Neural cell (in vitro differentiated cells): ENCODE results near the gene CYP26B1. TPM values are rescaled to one million over a fixed set of nuclear protein-coding genes. Genes with fewer than 3 reads are reported as not detected.

Experiments
- H2AFZ ChIP-seq: fragments of 200-600, 300-800 bp; sonication (generic), shearing (Covaris generic); 2 replicates; pipeline ENCODE4 v1.6.0; 2014; ENCODE audit warnings: low read depth, mild to moderate bottlenecking, antibody characterized with exemption, low read length, moderate library complexity
- H3F3A ChIP-seq: fragments of 200-600 bp; shearing (Covaris generic); 2 replicates; pipeline ENCODE4 v1.6.1; 2016; ENCODE audit warnings: mild to moderate bottlenecking, moderate library complexity, mixed read lengths, antibody characterized with exemption, low read length; ENCODE audit not compliant: insufficient read depth, poor library complexity, severe bottlenecking
- H3K27ac ChIP-seq: fragments of 200-600, 300-800 bp; sonication (generic), shearing (Covaris generic); 2 replicates; pipeline ENCODE4 v1.5.1; 2014; ENCODE audit warnings: mild to moderate bottlenecking, low read length, moderate library complexity
- H3K27me3 ChIP-seq: fragments of 300-800, 200-600 bp; sonication (generic), shearing (Covaris generic); 2 replicates; pipeline ENCODE4 v1.6.0; 2014; ENCODE audit warnings: mild to moderate bottlenecking, low read depth, low read length, moderate library complexity; ENCODE audit not compliant: insufficient read depth
- H3K36me3 ChIP-seq: fragments of 300-800, 200-600 bp; sonication (generic), shearing (Covaris generic); 2 replicates; pipeline ENCODE4 v1.5.1; 2014; ENCODE audit warnings: mild to moderate bottlenecking, antibody characterized with exemption, low read length, moderate library complexity; ENCODE audit not compliant: insufficient read depth
- H3K4me2 ChIP-seq: fragments of 300-800, 200-600 bp; sonication (generic), shearing (Covaris generic); 2 replicates; pipeline ENCODE4 v1.6.0; 2014; ENCODE audit warnings: mild to moderate bottlenecking, low read length
- H3K4me3 ChIP-seq: fragments of 300-800, 200-600 bp; sonication (generic), shearing (Covaris generic); 2 replicates; pipeline ENCODE4 v1.5.1; 2014; ENCODE audit warnings: mild to moderate bottlenecking, low read length, moderate library complexity
- H3K79me2 ChIP-seq: fragments of 200-600 bp; shearing (Covaris generic); replicated peaks from 2 replicates; pipeline ENCODE4 v1.6.0; 2014; ENCODE audit warnings: mild to moderate bottlenecking, low read length, moderate library complexity; ENCODE audit not compliant: insufficient read depth
- H3K9ac ChIP-seq: fragments of 300-800, 200-600 bp; sonication (generic), shearing (Covaris generic); 2 replicates; pipeline ENCODE4 v1.6.1; 2016; ENCODE audit warnings: mild to moderate bottlenecking, low read length, mixed read lengths
- H3K9me2 ChIP-seq: fragments of 200-600 bp; shearing (Covaris generic); 2 replicates; pipeline ENCODE4 v1.6.1; 2016; ENCODE audit warnings: mild to moderate bottlenecking, low read length, mixed read lengths; ENCODE audit not compliant: insufficient read depth
- H3K9me3 ChIP-seq: fragments of 200-600, 300-800 bp; sonication (generic), shearing (Covaris generic); 2 replicates; pipeline ENCODE4 v1.6.1; 2016; ENCODE audit warnings: mild to moderate bottlenecking, mixed run types, low read length, moderate library complexity, mixed read lengths
- H4K20me1 ChIP-seq: fragments of 200-600 bp; shearing (Covaris generic); 2 replicates; pipeline ENCODE4 v1.6.1; 2016; ENCODE audit warnings: mild to moderate bottlenecking, mixed run types; ENCODE audit not compliant: insufficient read depth
- EP300 ChIP-seq: fragments of 450-650 bp; conservative IDR thresholded peaks from 2 replicates; pipeline ENCODE4 v1.6.1; 2014; ENCODE audit warnings: antibody characterized with exemption, mild to moderate bottlenecking, moderate library complexity; ENCODE audit not compliant: poor library complexity, severe bottlenecking
- EZH2 ChIP-seq: fragments of 200-600, 300-800 bp; shearing (Covaris generic), sonication (generic); IDR thresholded peaks from 2 replicates; pipeline ENCODE4 v1.6.1; 2014; ENCODE audit warnings: antibody characterized with exemption, low read length, borderline replicate concordance, mild to moderate bottlenecking; ENCODE audit not compliant: insufficient read depth, poor library complexity, severe bottlenecking
- MXI1 ChIP-seq: fragments of 450-650 bp; conservative IDR thresholded peaks from 2 replicates; pipeline ENCODE4 v1.6.1; 2014; ENCODE audit warnings: antibody characterized with exemption, mild to moderate bottlenecking; ENCODE audit not compliant: poor library complexity, severe bottlenecking
- POLR2AphosphoS5 ChIP-seq: IDR thresholded peaks from 2 replicates; pipeline ENCODE4 v1.6.1; 2012
- RAD21 ChIP-seq: fragments of 450-650 bp; conservative IDR thresholded peaks from 2 replicates; pipeline ENCODE4 v1.6.1; 2014; ENCODE audit warnings: antibody characterized with exemption, mild to moderate bottlenecking, moderate library complexity
- SMC3 ChIP-seq: fragments of 450-650 bp; conservative IDR thresholded peaks from 2 replicates; pipeline ENCODE4 v1.6.1; 2014; ENCODE audit warnings: antibody characterized with exemption, mild to moderate bottlenecking, moderate library complexity; ENCODE audit not compliant: poor library complexity
- TAF1 ChIP-seq: IDR thresholded peaks from 2 replicates; pipeline ENCODE4 v1.6.1; 2012; ENCODE audit warnings: low read depth
- polyA plus RNA-seq: library from polyadenylated mRNA; depleted of rRNA; stranded (reverse); fragments of >200 nt; gene quantifications from 2 replicates; pipeline ENCODE4 v1.2.3, GENCODE V29; 2014
- TF ChIP-seq, protein P1 (sequence below): fragments of 450-650 bp; IDR thresholded peaks from 2 replicates; pipeline ENCODE4 v1.5.1; 2014; ENCODE audit warnings: antibody characterized with exemption, mild to moderate bottlenecking, moderate library complexity; ENCODE audit not compliant: poor library complexity, severe bottlenecking
- TF ChIP-seq, protein P2 (sequence below): IDR thresholded peaks from 2 replicates; pipeline ENCODE4 v1.6.1; 2012; ENCODE audit warnings: borderline replicate concordance

The CYP26B1 gene
- polyA plus RNA-seq, 1 donor from 2014 or later: 0.83 TPM

DNA sequence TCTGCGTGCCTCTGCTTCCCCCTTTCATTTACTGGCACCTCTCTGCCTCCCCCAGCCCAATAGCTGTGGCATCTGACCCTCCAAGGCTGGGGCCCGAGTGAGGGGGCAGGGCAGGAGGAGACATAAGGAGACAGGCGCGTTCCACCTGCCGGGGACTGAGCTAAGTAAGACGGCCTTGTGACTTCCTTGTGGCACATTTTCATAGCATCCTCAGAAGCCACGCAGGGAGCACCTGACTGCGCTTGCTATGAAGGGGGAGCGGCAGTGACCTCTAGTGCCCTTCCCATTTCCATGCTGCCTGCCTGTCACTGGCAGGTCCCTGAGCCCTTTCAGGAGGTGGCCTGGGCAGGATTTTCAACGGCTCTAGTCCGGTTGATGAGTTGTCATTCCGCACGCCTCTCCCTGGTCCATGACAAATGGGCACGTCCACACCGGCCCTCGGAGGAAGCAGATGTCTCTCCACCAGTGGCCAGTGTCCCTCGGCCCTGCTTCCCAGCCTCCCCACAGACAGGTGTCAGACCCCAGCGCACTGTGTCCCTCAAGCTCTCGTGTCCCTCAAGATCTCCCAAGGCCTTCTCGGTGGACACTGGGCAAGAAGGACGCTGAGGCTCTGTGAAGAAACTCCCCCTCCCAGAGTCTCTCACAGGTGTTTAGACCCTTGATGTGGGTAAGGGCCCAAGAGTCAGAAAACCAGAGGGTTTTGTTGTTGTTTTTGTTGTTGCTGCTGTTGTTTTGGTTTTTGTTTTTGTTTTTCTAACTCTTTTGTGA lies 42.7 kb downstream of the CYP26B1 start:
- no peaks in the 10 kb centered on the region for H3K9me2 ChIP-seq
- TF ChIP-seq POLR2AphosphoS5 (no peak), TAF1 (no peak), EP300 (no peak), SMC3 (no peak), MXI1 (no peak), EZH2 (no peak), RAD21 (no peak)
- TF ChIP-seq, protein P1, sequence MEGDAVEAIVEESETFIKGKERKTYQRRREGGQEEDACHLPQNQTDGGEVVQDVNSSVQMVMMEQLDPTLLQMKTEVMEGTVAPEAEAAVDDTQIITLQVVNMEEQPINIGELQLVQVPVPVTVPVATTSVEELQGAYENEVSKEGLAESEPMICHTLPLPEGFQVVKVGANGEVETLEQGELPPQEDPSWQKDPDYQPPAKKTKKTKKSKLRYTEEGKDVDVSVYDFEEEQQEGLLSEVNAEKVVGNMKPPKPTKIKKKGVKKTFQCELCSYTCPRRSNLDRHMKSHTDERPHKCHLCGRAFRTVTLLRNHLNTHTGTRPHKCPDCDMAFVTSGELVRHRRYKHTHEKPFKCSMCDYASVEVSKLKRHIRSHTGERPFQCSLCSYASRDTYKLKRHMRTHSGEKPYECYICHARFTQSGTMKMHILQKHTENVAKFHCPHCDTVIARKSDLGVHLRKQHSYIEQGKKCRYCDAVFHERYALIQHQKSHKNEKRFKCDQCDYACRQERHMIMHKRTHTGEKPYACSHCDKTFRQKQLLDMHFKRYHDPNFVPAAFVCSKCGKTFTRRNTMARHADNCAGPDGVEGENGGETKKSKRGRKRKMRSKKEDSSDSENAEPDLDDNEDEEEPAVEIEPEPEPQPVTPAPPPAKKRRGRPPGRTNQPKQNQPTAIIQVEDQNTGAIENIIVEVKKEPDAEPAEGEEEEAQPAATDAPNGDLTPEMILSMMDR: no peak
- TF ChIP-seq, protein P2, sequence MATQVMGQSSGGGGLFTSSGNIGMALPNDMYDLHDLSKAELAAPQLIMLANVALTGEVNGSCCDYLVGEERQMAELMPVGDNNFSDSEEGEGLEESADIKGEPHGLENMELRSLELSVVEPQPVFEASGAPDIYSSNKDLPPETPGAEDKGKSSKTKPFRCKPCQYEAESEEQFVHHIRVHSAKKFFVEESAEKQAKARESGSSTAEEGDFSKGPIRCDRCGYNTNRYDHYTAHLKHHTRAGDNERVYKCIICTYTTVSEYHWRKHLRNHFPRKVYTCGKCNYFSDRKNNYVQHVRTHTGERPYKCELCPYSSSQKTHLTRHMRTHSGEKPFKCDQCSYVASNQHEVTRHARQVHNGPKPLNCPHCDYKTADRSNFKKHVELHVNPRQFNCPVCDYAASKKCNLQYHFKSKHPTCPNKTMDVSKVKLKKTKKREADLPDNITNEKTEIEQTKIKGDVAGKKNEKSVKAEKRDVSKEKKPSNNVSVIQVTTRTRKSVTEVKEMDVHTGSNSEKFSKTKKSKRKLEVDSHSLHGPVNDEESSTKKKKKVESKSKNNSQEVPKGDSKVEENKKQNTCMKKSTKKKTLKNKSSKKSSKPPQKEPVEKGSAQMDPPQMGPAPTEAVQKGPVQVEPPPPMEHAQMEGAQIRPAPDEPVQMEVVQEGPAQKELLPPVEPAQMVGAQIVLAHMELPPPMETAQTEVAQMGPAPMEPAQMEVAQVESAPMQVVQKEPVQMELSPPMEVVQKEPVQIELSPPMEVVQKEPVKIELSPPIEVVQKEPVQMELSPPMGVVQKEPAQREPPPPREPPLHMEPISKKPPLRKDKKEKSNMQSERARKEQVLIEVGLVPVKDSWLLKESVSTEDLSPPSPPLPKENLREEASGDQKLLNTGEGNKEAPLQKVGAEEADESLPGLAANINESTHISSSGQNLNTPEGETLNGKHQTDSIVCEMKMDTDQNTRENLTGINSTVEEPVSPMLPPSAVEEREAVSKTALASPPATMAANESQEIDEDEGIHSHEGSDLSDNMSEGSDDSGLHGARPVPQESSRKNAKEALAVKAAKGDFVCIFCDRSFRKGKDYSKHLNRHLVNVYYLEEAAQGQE: no peak
- no peaks in the 10 kb centered on the region for H3F3A ChIP-seq
- no peak overlapping the region for H2AFZ ChIP-seq
- H3K79me2 ChIP-seq: no peaks in the 10 kb centered on the region
- no peaks in the 10 kb centered on the region for H3K27me3 ChIP-seq
- H3K27ac ChIP-seq: no peak overlapping the region
- H3K36me3 ChIP-seq: no peaks in the 10 kb centered on the region
- no peaks in the 10 kb centered on the region for H3K9me3 ChIP-seq
- H4K20me1 ChIP-seq: no peaks in the 10 kb centered on the region
- H3K4me3 ChIP-seq: no peak overlapping the region
- no peak overlapping the region for H3K4me2 ChIP-seq
- no peak overlapping the region for H3K9ac ChIP-seq

DNA sequence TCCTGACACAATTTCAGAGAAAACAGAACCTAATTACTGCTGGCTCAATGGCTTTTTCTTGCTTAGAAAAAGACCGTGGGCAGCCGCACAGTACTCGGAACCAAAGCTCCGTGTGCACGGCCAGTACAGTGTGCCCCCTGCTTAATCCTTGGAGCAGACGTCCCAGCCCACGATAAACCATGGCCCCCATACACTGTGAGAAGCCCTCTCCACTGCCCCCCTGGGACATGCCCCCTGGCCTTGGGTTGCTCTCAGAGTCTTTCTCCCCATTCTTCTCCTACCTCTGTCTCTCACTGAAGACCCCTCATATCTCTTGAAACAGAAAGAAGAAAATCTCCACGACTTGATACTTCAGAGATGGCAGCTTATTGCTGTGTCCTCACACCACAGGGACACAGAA lies 44.0 kb downstream of the CYP26B1 start:
- H4K20me1 ChIP-seq: no peaks in the 10 kb centered on the region

More for the DNA sequence above, 44.0 kb downstream of the CYP26B1 start:
- Histone ChIP-seq H3K27ac (no peak overlapping the region), H3K27me3 (no peaks in the 10 kb centered on the region), H3K36me3 (no peaks in the 10 kb centered on the region), H3K9me3 (no peaks in the 10 kb centered on the region), H3K79me2 (no peaks in the 10 kb centered on the region), H2AFZ (no peak overlapping the region), H3F3A (no peaks in the 10 kb centered on the region), H3K9me2 (no peaks in the 10 kb centered on the region), H3K4me2 (no peak overlapping the region), H3K4me3 (no peak overlapping the region), H3K9ac (no peak overlapping the region)
- TF ChIP-seq EP300 (no peak), MXI1 (no peak), SMC3 (no peak), POLR2AphosphoS5 (no peak), RAD21 (no peak), EZH2 (no peak), TAF1 (no peak)
- TF ChIP-seq, protein P1: no peak
- TF ChIP-seq, protein P2: no peak
